GM19035 (cell line): ENCODE measurements around the gene BCAT1.
"Not testable (repeated sequence)": the region's sequence is repeated elsewhere in the genome, so short reads cannot be mapped to it uniquely, and the experiment has no call there.

Source experiments
- ATAC-seq: cut with Tn5 transposase; IDR thresholded peaks from one replicate; pipeline ENCODE4 v1.9.1; 2021; ENCODE audit not compliant: unreplicated experiment

Gene BCAT1

GRCh38 chr12:24928533-24929306 lies 20.2 kb downstream of the BCAT1 start:
- not testable (repeated sequence) for ATAC-seq

DNA sequence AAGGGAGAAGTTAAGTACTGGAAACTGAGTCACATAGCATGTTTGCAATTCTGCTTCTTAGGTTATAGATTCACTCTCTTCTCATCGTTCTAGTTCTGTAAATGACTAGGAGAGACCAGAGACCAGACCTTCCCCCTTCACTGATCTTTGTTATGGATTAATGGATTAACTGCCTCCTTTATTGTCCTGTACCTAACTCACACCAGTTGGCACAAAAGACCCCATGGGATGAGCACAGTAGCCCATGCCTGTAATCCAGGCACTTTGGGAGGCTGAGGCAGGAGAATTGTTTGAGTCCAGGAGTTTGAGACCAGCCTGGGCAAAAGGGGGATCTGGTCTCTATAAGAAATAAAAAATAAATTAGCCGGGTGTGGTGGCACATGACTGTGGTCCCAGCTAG lies 20.8 kb downstream of the BCAT1 start:
- ATAC-seq, result no peak

- ATAC-seq, result not testable (repeated sequence)
These were observed 22.8 kb downstream of the BCAT1 start for GRCh38 chr12:24926080-24926479.

DNA sequence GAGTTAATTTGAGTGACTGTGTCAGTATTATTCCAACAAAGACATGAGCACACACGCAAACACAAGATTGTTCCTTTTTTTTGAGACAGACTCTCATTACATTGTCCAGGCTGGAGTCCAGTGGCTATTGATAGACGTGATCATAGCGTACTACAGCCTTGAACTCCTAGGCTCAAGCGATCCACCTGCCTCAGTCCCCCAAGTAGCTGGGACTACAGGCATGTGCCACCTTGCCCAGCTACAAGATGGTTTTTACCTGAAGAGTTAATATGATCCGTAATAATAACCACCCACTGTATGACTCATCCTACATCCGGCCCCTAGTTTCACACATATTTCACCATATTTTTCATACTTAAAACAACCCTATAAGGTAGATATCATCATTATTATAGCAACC lies 26.8 kb downstream of the BCAT1 start:
- peak; percentile 55 for ATAC-seq

- no peak for ATAC-seq
These were observed 27.5 kb downstream of the BCAT1 start for GRCh38 chr12:24921251-24922038.

GRCh38 chr12:24920141-24920540 lies 28.8 kb downstream of the BCAT1 start:
- ATAC-seq, result no peak

GRCh38 chr12:24919346-24920001 lies 29.4 kb downstream of the BCAT1 start:
- no peak for ATAC-seq

DNA sequence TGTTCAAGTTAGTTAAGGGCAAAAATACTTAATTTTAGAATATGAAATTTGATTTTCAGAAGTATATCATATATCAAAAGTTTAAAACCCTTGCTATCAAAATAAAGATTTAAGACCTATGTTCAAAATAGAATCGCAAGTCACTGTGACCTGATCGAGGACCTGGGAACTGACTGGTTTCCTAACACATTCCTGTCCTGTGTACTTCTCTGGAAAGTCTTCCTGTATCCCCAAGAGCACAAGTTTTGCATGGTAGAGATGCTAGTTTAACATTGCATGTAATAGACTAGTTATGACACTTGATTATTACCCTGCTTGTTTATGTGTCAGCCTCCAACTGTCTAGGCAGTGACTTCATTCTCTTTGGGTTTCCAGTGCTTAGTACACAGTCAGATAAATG lies 30.3 kb downstream of the BCAT1 start:
- no peak for ATAC-seq

- no peak for ATAC-seq
These were observed 33.4 kb downstream of the BCAT1 start for GRCh38 chr12:24915501-24915900.

DNA sequence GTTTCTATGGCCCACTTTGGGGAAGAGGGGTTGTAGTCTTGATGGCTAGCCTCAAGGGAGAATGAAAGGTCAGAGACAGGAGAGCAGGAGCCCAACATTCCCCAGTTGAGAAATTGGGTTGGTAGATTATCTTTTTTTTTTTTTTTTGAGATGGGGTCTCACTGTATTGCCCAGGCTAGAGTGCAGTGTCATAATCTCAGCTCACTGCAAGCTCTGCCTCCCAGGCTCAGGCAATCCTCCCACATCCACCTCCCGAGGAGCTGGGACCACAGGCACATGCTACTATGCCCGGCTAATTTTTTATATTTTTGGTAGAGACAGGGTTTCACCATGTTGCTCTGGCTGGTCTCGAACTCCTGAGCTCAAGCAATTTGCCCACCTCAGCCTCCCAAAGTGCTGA lies 34.9 kb downstream of the BCAT1 start:
- ATAC-seq, result no peak

GRCh38 chr12:24913130-24913529 lies 35.8 kb downstream of the BCAT1 start:
- no peak for ATAC-seq

DNA sequence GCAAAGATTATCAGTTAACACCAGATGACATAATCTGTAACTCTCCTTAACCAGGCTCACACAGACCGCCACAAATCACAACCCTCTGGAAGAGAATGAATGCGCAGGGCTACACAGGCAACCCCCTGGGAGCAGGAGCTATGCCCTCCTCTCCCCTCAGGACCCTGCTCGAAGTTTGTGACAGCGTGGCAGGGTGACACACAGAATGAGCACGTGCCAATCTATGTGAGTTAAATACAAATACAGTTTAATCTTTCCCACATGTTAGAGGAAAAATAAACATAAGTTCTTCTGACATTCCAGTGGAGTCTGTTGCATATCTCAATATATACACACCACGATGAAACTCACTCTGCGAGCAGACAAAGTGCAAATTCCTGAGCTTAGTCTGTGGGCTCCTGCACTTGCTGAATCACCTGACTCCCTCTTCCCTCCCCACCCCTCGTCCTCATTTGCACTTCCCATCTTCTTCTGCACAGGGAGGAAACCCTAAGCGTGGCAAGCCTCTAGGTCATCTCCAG lies 37.6 kb downstream of the BCAT1 start:
- ATAC-seq, result no peak

GRCh38 chr12:24910192-24910591 lies 38.7 kb downstream of the BCAT1 start:
- not testable (repeated sequence) for ATAC-seq

GRCh38 chr12:24909667-24910066 lies 39.2 kb downstream of the BCAT1 start:
- no peak for ATAC-seq

DNA sequence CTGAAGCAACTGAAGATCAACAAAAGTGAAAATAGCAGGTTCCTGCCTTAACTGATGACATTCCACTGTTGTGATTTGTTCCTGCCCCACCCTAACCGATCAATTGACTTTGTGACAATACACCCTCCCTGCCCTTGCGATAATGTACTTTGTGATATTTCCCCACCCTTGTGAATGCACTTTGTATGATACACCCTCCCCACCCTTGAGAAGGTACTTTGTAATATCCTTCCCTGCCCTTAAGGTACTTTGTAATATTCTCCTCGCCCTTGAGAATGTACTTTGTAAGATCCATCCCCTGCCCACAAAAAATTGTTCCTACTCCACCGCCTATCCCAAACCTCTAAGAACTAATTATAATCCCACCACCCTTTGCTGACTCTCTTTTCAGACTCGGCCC lies 41.4 kb downstream of the BCAT1 start:
- no peak for ATAC-seq

DNA sequence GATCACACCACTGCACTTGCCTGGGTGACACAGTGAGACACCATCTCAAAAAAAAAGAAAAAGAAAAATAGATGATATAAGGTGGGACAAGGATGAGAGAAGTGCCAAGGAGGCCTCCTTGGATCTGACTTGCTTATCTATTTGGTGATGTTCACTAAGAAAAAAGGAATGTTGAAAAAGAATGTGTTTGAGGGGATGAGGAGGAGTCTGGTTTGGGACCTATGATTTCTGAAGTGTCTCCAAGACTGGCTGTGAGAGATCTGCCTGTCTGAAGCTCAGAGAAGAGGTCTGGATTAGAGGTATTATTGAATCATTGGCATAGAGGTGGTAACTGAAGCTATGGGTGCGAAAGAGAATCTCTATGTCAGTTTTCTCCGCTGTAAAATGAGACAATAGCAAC lies 42.8 kb downstream of the BCAT1 start:
- no peak for ATAC-seq

DNA sequence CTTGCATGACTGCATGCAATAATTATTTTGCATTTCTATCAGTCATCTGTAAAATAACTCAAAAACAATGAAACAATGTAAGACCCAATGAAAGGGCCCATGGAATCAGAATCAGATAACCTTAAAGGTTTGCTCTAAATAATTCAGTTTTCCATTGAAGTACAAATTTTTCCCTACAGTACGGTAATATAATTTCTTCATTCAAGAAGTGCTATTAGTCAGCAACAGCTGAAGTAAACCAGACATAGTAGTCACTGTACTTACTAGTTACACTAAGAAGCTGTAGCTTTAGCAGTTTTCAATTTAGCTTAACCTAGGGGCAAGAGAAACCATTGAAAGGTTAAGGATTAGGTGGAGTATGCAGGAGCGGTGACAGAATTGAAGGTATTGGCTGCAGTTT lies 43.5 kb downstream of the BCAT1 start:
- no peak for ATAC-seq

DNA sequence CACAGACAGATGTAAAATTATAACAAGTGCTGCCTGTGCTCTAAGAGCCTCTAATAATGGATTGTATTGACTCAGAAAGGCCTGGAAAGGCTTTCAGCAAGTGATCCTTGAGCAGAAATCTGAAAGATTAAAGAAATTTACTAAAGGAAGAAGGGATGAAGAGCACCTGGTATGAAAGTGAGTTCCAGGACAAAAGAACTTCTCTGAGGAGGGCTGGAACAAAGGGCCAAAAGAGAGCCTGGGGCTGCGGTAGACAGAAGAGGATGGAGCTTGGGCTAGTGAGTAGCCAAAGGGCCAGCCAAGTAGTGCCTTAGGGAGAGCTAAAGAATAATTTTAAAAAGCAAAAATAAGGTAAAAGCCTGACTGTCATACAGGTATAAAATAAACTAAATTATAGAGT lies 44.0 kb downstream of the BCAT1 start:
- no peak for ATAC-seq

GRCh38 chr12:24903329-24904088 lies 45.4 kb downstream of the BCAT1 start:
- ATAC-seq, result no peak

DNA sequence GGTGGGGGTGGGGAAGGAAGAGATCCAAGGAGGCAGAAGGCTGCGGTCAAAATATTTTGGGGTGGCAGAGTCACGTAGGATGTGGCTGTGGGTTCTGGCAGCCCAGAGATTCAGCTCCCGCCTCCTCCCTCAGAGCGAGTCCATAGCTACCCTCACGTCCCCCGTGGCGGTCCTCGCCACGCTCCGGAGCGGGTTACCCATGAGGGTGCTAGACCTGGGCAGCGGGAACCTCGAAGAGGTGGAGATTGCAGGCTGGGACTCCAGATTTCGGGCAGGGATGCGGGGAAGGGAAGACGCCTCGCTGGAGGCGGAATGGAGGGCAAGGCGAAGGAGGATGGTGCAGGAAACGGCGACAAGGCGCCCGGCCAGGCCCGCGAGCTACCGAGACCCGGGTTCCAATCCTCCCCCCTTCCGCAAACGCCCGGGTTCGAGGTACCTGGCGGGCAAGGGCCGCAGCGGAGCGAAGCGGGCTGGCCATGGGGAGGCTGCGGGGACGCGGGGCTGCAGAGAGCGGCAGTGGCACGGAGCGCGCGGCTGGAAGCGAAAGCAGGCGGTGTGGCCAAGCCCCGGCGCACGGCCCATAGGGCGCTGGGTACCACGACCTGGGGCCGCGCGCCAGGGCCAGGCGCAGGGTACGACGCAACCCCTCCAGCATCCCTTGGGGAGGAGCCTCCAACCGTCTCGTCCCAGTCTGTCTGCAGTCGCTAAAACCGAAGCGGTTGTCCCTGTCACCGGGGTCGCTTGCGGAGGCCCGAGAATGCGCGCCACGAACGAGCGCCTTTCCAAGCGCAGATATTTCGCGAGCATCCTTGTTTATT lies 46.2 kb downstream of the BCAT1 start:
- peak; percentile 61 for ATAC-seq
